HG02623 (cell line): Measurements from ENCODE around the gene NLGN1.

ENCODE experiments used
- ATAC-seq: cut with Tn5 transposase; IDR thresholded peaks from one replicate; pipeline ENCODE4 v1.9.1; 2021; ENCODE audit warnings: moderate library complexity; ENCODE audit not compliant: unreplicated experiment

The NLGN1 gene

GRCh38 chr3:173630849-173631248 is 233.3 kb downstream of the NLGN1 start:
- ATAC-seq = no peak

GRCh38 chr3:173632945-173633344 is 235.4 kb downstream of the NLGN1 start:
- ATAC-seq = no peak

- ATAC-seq = no peak
Observed at GRCh38 chr3:173635826-173636225, 238.3 kb downstream of the NLGN1 start.

DNA sequence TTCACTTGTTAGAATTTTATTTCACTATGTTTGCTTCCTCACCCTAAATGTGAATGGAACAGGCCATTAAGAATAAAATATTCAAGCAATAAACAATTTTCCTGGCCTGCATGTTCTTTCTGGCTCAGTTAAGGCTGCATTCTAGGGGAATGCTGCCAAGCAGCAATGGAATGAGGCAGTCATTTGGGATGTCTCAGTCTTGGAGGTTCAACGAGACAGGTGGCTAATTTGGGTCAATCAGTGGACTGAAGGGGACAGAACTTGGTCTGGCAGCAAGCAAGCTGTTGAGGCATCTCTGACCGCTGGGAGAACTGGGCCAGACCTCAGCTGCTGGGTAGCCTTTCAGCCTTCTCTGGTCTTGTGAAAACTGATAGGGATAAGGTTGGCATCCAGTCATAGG is 241.6 kb downstream of the NLGN1 start:
- no peak for ATAC-seq

GRCh38 chr3:173641696-173642095 is 244.2 kb downstream of the NLGN1 start:
- no peak for ATAC-seq

- ATAC-seq = no peak
Observed at GRCh38 chr3:173644086-173645082, 246.8 kb downstream of the NLGN1 start.

- no peak for ATAC-seq
Observed at GRCh38 chr3:173650596-173650995, 253.1 kb downstream of the NLGN1 start.

- no peak for ATAC-seq
Observed at GRCh38 chr3:173652093-173652492, 254.5 kb downstream of the NLGN1 start.

DNA sequence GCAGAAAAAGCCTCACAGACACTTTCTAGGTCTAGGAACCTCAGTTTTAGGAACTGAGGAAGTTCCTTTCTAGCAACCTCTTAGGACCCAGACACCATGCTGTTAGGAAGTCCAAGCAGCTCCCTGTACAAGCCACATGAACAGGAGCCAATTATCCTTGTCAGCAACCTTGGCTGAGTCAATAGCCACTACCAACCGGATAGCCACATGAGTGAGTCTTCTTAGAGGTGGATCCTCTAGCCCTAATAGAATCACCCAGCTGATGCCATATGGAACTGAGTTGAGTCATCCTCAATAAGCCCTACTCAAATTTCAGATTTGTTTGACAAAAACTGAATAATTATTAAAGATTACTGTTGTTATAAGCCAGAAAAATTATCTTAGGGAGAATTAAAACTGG is 256.2 kb downstream of the NLGN1 start:
- ATAC-seq = no peak

GRCh38 chr3:173659972-173660371 is 262.4 kb downstream of the NLGN1 start:
- ATAC-seq = no peak

DNA sequence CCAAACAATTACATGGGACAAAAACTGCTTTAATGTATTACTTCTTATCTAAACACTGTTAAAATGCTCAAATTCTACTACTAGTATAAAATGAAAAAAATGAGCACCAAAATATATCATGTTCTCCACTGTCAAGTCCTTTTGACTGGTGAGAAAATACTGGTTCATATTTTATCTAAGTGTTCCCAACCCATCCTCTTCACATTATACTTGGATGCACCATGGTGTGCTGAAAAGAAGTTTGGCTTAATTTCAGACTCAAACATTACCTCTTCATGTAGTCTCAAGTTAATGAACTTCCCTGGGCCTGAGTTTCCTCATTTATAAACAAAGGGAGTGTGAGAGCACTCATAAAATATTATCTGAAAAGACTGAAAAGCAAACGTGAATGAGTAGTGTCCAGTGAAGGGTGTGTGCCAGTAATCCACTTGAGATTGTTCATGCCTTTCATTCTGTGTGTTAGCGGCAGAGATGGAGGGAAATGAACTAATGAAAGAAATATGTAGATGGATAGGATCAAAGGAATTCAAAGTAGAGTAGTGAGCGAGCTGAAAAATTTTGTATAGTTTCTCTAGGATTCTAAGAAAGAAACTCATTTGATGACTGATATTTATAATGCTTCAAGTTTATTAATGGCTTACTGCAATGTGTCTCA is 263.2 kb downstream of the NLGN1 start:
- no peak for ATAC-seq

DNA sequence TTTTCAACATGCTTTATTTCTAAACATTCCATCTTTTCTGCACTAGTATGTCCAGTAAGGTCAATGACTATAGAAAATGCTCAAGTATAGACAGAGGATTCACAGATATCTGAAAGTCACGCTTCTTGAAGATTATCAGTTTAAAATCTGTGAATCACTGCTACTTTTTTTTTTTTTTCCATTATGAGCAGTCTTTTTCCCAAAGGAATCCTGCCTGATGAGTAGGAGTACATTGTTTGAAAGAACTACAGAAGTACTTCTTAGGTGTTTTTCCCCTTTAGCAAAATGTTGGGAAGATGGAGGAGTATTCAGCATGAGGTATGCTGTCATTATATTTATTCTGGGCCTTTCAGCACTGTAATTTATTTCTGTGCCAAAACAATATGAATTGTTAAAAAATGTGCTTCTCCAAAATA is 266.2 kb downstream of the NLGN1 start:
- no peak for ATAC-seq

DNA sequence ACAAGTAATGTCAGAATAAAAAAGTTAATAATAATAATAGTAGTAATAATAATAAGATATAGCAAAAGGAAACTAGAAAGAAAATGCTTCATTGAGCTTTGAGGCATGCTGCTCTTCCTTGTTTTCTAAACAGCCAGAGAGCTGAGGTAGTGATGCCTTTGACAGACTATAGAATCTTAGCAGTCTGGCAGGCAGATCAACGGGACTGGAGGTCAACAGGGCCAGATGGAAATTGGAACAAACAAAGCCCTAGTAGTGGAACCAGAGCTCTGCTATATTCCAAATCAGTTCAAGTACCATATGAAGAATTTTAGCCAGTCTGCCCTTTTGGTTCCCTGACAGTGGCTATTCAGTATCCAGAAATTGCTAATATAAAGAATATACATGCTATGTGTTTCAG is 278.6 kb downstream of the NLGN1 start:
- ATAC-seq = no peak

- ATAC-seq = no peak
Observed at GRCh38 chr3:173681188-173681678, 283.7 kb downstream of the NLGN1 start.

GRCh38 chr3:173685456-173685855 is 287.9 kb downstream of the NLGN1 start:
- no peak for ATAC-seq

DNA sequence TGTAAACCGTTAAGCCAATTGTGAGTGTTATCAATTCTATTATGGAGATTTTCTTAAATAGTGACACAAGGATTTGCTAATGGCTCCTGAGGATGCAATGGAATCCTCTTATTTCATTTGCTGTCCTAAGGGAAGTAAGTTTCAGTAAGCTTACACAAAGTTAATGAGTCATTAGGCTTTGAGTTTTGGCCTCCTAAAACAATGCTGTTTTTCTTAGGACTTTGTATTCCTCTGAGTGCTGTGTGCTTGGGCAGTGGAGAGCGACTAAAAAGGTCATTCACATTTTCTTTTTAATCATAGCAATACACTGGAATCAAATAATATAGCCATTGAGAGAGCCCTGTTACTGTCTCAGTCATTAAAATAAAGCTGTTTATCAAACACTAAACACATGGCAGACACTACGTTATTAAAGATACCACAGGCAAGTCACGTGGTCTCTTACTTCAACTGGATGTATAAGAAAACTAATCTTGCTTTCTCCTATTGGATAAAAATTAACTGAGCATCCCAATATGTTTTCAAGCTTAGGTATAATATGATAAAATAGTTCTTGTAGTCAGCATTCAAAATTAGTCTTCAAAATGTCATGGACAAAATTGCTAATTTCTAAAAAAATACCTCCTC is 290.8 kb downstream of the NLGN1 start:
- ATAC-seq = no peak

- no peak for ATAC-seq
Observed at GRCh38 chr3:173690542-173691180, 293.1 kb downstream of the NLGN1 start.

DNA sequence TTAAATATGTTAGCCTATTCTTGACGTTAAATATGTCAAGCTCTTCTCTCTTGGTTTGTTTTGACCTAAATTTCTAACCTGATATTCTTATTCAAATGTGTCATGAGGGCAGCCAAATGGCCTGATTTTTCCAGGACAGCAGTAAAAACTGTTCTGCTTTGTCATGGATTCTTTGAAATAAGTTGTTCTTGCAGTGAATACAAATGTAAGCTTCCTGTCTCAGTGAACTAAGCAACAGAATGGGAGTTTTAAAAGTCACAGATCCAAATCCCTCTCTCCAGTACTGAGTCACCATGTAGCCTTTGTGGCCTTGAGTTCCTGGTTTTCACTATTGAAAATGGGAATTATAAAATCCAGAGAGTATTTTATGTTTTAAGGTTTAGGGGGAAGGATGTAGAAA is 301.8 kb downstream of the NLGN1 start:
- no peak for ATAC-seq

DNA sequence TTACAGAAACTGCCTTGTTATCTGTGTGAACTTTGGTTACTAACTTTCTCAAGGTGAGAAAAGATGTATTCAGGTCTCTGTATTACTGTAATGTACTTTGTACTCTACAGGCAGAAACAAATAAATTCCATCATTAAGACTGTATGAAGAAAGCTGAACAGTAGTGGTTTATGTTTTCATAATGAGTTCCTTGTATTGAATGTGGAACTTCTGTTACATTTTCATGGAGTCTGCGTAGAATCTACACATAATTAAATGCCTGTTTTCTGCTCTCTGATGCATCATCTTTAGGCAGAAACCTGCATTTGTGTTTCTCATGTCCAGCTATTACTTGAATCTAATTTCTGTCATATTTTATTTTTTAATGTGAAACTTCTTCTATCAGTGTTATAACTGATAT is 302.8 kb downstream of the NLGN1 start:
- ATAC-seq = no peak

DNA sequence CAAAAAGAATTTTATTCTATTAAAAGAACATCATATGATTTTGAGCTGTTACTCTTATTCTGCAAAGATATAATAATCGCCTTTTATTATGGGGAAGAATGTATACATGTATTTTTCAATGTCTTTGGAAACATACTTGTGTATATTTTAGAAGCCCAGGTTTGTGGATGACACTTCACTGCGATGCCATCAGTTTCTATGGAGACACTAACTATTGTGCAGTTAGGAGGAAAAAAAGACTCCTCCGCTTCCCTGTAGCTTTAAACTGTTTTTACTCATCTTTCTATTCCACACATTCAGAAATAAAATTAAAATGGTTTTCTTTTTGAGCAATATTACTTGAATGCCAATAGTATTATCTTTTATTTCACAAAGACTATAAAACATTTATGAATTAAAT is 305.0 kb downstream of the NLGN1 start:
- ATAC-seq = no peak

DNA sequence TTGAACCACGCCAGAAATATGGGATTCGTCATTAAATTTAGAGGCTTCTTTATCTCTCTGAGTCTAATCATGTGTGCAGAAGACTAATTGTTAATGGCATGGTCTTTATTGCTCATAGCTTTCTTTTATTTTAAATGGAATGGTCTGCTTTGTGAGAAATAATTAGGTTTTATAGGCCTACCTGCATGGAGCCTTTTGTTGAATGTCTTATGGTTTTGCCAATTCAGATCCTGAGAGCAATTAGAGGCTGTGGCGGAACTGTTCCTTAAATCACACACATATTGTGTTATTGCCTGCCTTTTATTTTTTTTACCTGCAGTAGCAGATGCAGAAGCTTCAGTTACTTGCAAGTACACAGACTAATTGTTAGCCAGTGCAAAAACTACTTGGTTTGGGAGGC is 306.2 kb downstream of the NLGN1 start:
- no peak for ATAC-seq
